ENCODE data around the gene PLXNA1. TPM values are rescaled to one million over a fixed set of nuclear protein-coding genes. Genes with fewer than 3 reads are reported as not detected.

Gene PLXNA1
- polyA plus RNA-seq, 1 donor from 2014 or later = 65.6 TPM

- Histone ChIP-seq H3K9me2 (ENCODE audit: insufficient read depth, low read length) (no peaks in the 10 kb centered on the region), H3K9ac (ENCODE audit: low read length) (no peak overlapping the region), H3K36me3 (ENCODE audit: insufficient read depth, low read length) (no peaks in the 10 kb centered on the region), H3K4me3 (ENCODE audit: low read length) (no peak overlapping the region), H3F3A (ENCODE audit: insufficient read depth, low read length, poor library complexity, severe bottlenecking) (no peaks in the 10 kb centered on the region), H4K20me1 (ENCODE audit: insufficient read depth) (peaks cover 71% of the 10 kb centered on the region), H3K27me3 (ENCODE audit: insufficient read depth, low read depth, low read length) (no peaks in the 10 kb centered on the region), H3K4me2 (ENCODE audit: low read length) (no peak overlapping the region), H3K27ac (ENCODE audit: low read length) (no peak overlapping the region), H2AFZ (ENCODE audit: low read depth, low read length) (no peak overlapping the region), H3K79me2 (replicated peaks; ENCODE audit: insufficient read depth, low read length) (peaks cover 28% of the 10 kb centered on the region), H3K9me3 (ENCODE audit: low read length) (no peaks in the 10 kb centered on the region)
- TF ChIP-seq RAD21 (conservative IDR thresholded peaks at IDR 0.05) (no peak), REST (IDR thresholded peaks at IDR 0.05; ENCODE audit: borderline replicate concordance) (no peak), CTCF (IDR thresholded peaks at IDR 0.05; ENCODE audit: poor library complexity, severe bottlenecking) (no peak), TAF1 (IDR thresholded peaks at IDR 0.05; ENCODE audit: low read depth) (no peak), EP300 (conservative IDR thresholded peaks at IDR 0.05; ENCODE audit: poor library complexity, severe bottlenecking) (no peak), MXI1 (conservative IDR thresholded peaks at IDR 0.05; ENCODE audit: poor library complexity, severe bottlenecking) (no peak), SMC3 (conservative IDR thresholded peaks at IDR 0.05; ENCODE audit: poor library complexity) (no peak), EZH2 (IDR thresholded peaks at IDR 0.05; ENCODE audit: borderline replicate concordance, insufficient read depth, low read length, poor library complexity, severe bottlenecking) (no peak), POLR2AphosphoS5 (IDR thresholded peaks at IDR 0.05) (no peak)
Observed at GRCh38 chr3:126998728-126999127, 15.8 kb downstream of the PLXNA1 start.

GRCh38 chr3:126999383-126999782, 16.5 kb downstream of the PLXNA1 start:
- H2AFZ ChIP-seq (ENCODE audit: low read depth, low read length) = no peak overlapping the region
- peaks cover 28% of the 10 kb centered on the region for H3K79me2 ChIP-seq (replicated peaks; ENCODE audit: insufficient read depth, low read length)
- no peak overlapping the region for H3K4me2 ChIP-seq (ENCODE audit: low read length)
- no peaks in the 10 kb centered on the region for H3K36me3 ChIP-seq (ENCODE audit: insufficient read depth, low read length)
- no peaks in the 10 kb centered on the region for H3K9me2 ChIP-seq (ENCODE audit: insufficient read depth, low read length)
- H3K9me3 ChIP-seq (ENCODE audit: low read length) = no peaks in the 10 kb centered on the region
- H3K9ac ChIP-seq (ENCODE audit: low read length) = no peak overlapping the region
- no peak for TF ChIP-seq EP300 (conservative IDR thresholded peaks at IDR 0.05; ENCODE audit: poor library complexity, severe bottlenecking)
- no peak for TF ChIP-seq TAF1 (IDR thresholded peaks at IDR 0.05; ENCODE audit: low read depth)
- no peak for TF ChIP-seq CTCF (IDR thresholded peaks at IDR 0.05; ENCODE audit: poor library complexity, severe bottlenecking)
- no peak for TF ChIP-seq MXI1 (conservative IDR thresholded peaks at IDR 0.05; ENCODE audit: poor library complexity, severe bottlenecking)
- no peak for TF ChIP-seq SMC3 (conservative IDR thresholded peaks at IDR 0.05; ENCODE audit: poor library complexity)
- no peak for TF ChIP-seq REST (IDR thresholded peaks at IDR 0.05; ENCODE audit: borderline replicate concordance)
- no peak for TF ChIP-seq RAD21 (conservative IDR thresholded peaks at IDR 0.05)
- no peak for TF ChIP-seq POLR2AphosphoS5 (IDR thresholded peaks at IDR 0.05)
- H3K4me3 ChIP-seq (ENCODE audit: low read length) = no peak overlapping the region
- H3K27ac ChIP-seq (ENCODE audit: low read length) = no peak overlapping the region
- H4K20me1 ChIP-seq (ENCODE audit: insufficient read depth) = peaks cover 68% of the 10 kb centered on the region
- no peaks in the 10 kb centered on the region for H3F3A ChIP-seq (ENCODE audit: insufficient read depth, low read length, poor library complexity, severe bottlenecking)
- H3K27me3 ChIP-seq (ENCODE audit: insufficient read depth, low read depth, low read length) = no peaks in the 10 kb centered on the region
